Stimulated activated CD4-positive, alpha-beta T cell treated with anti-CD3 and anti-CD28 coated beads, Interleukin-15, amount 100 ng/mL, for 48 hours (primary cell): ENCODE results near the gene PGM1.
"Not testable (repeated sequence)": the region's sequence is repeated elsewhere in the genome, so short reads cannot be mapped to it uniquely, and the experiment has no call there.

Experiments
- DNase-seq, 2 donors: peaks; one replicate each; pipeline ENCODE4 v3.0.0-alpha.2; 2020; ENCODE audit warnings: low read depth in 2 of 2

PGM1 gene

DNA sequence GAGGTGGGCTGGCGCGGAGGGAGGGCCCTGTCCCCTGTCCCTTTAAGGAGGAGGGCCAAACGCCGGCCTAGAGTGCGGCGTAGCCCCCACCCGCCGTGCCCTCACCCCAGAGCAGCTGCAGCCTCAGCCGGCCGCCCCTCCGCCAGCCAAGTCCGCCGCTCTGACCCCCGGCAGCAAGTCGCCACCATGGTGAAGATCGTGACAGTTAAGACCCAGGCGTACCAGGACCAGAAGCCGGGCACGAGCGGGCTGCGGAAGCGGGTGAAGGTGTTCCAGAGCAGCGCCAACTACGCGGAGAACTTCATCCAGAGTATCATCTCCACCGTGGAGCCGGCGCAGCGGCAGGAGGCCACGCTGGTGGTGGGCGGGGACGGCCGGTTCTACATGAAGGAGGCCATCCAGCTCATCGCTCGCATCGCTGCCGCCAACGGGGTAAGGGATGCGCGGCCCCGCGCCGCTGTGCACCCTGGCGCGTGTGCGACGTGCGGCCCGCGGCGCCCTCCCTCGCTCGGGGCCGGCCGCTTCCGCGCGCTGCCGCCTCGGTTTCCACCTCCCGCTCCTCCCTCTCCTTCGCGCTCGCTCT, at the start of gene PGM1:
PGM1 (plus strand) TSS at position 109 of the 583 bp plus-strand sequence; CDS start at position 187, 78 bp downstream.
- peak; percentile 67 to 69 for DNase-seq

DNA sequence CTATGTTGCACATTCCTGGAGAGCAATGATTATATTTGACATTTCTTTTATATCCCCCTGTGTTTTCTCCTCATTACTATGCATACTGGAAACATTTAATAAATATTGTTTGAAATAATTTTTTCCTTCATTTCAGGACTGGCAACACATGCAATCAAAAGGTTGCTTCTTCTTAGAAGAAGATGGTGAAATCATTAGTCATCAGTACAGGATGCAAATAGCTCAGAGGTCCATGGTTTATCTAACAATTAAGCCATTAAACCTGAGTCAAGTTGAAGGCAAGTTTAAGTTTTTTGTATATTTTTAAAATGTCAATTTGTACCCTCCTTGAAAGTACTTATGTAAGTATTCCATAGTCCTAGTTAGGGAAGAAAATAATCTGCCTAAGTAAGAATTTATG, 47.4 kb upstream of the PGM1 start:
- DNase-seq: no peak

DNA sequence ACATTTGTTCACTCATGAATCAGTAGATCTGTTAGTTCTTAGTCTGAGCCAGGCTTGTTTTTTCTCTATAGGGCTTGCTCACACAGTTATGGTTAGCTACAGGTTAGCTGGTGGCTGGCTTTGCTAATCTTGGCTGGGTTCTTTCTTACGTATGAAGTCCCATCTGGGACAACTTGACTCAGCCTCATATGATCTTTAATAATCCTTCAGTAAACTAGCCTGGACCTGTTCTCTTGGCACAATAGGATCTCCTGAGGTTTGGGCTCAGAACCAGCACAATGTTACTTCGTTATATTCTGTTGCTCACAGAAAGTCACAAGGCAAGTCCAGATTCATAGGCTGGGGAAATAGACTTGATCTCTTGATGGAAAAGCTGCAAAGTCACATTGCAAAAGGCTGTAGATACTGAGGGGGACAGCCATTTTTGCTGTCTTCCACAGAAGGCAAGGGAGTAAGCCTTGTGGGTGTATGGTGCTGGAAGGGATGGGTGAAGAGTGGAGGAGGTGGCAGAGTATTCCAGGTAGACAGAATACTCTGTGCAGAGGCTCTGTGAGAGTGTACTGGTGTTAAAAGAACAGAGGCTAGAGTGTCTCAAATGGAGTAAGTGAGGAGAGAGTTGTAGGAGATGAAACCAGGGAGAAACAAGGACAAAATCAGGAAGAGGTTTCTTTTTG, 45.5 kb upstream of the PGM1 start:
- DNase-seq: no peak

DNA sequence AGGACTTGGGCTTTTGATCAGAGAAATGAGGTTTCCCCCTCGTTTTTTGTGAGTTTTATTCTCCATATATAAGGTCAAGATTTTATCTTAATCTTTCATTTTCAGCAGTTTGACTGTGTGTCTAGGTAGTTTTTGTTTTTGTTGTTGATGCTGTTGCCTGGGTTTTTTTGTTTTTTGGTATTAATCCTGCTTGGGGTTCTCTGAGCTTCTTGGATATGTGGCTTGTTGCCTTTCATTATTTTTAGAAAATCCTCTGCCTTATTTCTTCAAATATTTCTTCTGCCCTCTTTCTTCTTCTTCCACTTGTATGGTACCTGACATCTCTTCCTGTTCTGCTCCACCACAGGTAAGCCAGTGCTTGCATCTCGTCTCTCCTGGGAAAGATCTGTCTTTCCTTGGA, 44.9 kb upstream of the PGM1 start:
- DNase-seq: no peak

DNA sequence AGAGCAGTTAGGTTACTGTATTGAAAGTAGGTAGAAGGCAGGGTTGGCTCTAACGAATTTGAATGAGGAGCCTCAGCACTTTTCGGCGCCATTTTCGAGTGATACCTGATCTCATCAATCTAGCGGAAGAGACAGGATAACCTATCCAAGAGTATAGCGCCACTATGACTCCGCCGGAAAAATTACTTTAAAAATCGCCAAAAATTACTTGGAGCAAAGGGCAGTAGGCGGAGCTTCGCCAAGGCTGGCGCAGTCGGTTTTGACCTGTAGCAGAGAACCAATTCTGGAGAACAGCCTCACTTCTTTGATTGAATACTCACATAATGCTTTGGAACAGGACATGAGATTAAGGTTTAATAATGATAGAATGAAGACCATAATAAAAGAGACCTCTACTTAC, 44.3 kb upstream of the PGM1 start:
- no peak for DNase-seq

DNA sequence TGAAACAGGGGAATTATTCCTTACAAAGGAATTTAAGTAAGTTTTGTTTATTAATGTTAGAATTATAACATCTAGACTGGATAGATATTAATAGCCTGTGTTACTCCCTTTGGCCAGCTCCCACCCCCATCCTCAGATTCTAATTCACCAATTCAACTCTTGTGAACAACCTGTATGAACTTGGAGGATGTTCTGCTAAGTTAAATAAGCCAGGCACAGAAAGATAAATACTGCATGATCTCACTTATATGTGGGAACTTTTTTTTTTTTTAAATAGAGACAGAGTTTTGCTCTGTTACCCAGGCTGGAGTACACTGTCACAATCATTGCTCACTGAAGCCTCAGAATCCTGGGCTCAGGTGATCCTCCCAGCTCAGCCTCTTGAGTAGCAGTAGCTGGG, 37.7 kb upstream of the PGM1 start:
- DNase-seq: no peak

DNA sequence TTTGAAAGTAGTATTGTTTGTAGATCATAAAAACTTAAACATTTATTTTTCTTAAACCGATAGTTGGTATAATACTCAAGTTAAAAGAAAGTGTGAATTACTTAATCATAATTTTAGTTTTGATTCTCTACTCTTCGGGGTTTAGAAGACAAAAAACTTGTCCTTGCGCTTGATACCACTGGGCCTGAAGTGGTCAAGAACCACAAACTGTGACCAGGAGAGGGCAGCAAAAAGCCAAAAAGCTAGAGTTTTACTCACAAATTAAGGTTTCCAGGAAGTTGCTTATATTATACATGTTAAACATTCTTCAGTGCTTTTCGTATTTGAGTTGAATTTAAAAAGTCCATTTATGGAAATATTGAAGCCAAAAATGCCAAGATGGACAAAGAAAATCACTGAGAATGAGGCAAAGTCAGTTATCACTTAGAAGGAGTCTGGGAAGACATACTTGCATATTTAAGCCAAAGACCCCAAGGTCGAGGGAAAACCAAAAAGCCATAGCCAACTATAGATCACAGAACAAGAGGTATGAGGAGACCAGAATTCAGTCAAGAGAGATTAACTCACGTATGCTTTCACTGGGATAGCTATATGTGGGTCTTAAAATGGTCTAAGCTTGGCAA, 35.7 kb upstream of the PGM1 start:
- peak in 1 of 2 donors; percentile 7 for DNase-seq

DNA sequence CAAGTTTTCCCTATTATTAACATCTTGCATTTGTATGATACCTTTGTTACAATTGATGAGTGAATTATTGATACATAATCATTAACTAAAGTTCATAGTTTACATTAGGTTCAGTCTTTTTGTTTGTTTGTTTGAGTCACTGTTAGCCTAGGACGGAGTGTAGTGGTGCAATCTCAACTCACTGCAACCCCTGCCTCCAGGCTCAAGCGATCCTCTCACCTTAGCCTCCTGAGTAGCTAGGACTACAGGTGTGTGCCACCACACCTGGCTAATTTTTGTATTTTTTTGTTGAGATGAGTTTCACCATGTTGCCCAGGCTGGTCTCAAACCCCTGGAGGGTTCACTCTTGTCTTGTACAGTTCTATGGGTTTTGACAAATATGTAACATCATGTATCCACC, 33.9 kb upstream of the PGM1 start:
- DNase-seq: no peak

DNA sequence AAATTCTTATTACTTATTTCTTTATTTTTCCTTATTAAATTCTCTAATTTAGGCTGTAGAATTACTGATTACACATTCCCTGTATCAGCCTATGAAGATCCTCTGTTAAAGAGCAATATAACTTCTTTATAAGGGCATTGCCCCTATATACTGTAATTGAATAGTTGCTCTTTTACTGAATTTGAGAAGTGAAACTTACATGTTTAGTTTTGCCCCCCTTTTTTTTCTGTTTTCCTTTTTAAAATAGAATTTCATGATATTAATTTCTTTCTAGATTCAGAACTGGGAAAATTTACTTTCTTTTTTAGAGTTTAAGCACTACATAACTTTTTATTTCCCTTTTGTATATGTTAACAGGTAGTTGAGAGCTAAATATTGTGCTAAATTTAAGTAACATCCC, 29.5 kb upstream of the PGM1 start:
- DNase-seq: no peak

DNA sequence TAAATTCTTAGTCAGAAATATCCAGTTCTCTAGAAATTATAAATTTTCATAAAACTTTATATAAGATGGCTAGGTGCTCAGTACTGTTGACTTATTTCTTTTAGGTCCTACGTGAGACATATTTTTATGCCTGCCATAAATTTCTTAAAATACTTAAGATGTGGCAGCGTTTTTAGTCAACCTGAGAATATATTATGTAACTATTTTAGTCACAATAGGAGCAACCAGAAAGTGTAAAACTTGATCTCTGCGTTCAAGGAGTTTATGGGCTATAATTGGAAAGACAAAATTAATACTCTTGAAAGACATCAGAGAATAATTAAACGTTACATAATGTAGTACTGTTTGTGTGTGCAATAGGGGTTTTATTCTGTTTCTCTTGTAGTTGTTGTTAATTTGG, 24.1 kb upstream of the PGM1 start:
- no peak for DNase-seq

DNA sequence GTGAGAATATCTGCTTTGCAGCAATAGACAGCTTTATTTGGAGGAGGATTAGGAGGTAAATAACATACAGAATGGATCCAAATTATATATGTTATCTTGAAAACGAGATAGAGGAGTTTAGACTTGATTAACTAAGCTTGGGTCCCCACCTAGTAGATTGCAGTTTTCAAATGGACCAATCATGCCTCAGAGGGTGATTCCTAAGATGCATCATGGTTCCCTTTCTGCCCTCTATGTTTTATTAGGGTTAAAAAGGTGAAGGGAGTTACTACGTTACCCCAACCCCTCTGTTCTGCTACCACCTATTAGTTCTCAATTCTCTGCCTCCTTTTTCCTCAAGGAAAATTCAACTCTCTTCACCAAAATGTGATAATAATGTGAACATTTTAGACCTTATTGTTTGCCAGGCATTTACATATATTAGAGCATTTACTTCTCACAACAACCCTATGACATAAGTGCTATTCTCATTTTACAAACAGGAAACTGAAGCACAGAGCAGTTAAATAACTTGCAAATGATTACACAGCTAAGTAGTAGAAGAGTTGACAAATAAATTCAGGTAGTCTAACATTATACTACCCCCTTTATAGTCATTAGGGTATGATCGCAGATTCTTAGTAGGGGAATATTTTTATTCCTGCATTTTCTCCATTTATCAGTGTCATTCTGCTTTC, 23.4 kb upstream of the PGM1 start:
- no peak for DNase-seq

DNA sequence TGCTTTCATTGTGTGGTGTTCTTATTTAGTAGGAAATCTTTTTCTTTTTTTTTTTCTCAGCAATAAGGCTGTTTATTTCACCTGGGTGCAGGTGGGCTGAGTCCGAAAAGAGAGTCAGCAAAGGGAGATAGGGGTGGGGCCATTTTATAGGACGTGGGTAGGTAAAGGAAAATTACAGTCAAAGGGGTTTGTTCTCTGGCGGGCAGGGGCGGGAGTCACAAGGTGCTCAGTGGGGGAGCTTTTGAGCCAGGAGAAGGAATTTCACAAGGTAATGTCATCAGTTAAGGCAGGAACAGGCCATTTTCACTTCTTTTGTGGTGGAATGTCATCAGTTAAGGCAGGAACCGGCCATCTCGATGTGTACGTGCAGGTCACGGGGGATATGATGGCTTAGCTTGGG, 20.5 kb upstream of the PGM1 start:
- DNase-seq: not testable (repeated sequence)

DNA sequence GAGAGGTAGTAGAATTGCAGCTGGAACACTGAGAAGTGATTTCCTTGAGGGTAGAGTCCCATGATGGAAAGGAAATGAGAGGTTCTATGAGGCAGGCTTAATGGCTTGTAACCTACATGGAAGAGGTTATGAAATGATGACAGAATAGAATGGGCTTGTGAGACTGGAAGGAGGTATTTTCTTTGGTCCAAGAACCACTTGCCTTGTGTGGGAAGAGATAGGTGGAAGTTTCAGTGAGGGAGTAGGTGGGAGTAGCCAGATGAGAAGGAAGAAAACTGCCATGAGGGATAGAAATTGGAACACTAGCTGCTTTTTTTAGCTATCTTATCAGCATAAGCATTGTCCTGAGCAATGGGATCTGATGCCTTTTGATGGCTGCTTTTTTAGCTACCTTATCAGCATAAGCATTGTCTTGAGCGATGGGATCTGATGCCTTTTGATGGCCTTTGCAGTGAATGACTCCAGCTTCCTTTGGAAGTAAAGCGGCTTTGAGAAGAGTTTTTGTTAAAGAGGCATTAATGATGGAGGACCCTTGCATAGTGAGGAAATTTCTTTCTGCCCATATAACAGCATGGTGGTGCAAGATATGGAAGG, 18.9 kb upstream of the PGM1 start:
- not testable (repeated sequence) for DNase-seq

DNA sequence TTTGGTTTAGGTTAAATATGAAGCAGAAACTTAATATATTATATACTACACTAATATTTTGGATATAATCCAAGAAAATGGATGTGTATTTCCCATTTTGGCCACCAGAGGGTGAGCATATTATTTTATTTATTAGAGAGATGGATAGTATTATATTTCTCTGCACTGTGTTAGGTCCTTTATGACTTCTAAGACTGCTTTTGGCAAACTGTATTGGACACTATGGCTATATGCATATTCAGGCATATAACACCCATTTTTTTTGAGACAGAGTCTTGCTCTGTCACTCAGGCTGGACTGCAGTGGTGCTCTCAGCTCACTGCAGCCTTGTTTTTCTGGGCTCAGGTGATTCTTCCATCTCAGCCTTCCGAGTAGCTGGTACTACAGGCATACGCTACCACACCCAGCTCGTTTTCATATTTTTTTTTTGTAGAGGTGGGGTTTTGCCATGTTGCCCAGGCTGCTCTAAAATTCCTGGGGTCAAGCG, 17.8 kb upstream of the PGM1 start:
- no peak for DNase-seq

DNA sequence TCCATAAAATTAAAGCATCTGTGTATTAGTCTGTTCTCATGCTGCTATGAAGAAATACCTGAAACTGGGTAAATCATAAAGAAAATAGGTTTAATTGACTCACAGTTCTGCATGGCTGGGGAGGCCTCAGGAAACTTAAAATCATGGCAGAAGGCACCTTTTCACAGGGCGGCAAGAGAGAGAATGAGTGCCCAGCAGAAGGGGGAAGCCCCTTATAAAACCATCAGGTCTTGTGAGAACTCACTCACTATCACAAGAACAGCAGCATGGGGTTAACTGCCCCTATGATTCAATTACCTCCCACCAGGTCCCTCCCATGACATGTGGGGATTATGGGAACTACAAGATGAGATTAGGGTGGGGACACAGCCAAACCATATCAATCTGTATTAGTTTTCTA, 6.9 kb upstream of the PGM1 start:
- DNase-seq: not testable (repeated sequence)

DNA sequence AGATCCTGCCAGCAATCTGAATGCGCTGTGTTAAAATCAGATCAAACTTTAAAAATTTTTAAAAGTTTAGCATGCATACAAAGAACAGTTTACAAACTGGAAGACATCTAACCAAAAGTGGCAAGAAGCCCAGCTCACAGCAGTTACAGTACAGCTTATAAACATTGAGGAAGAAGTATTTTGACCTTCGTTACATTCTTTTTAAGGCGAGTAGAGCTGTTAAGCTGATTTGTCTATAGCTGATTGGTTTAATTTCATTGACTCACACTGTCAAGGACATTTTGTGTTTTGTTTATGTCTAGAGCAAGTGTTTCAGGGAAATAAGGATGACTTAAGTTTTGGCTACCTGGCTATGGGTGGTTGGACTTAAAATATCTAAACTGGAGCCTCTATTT, 3.0 kb upstream of the PGM1 start:
- no peak for DNase-seq

DNA sequence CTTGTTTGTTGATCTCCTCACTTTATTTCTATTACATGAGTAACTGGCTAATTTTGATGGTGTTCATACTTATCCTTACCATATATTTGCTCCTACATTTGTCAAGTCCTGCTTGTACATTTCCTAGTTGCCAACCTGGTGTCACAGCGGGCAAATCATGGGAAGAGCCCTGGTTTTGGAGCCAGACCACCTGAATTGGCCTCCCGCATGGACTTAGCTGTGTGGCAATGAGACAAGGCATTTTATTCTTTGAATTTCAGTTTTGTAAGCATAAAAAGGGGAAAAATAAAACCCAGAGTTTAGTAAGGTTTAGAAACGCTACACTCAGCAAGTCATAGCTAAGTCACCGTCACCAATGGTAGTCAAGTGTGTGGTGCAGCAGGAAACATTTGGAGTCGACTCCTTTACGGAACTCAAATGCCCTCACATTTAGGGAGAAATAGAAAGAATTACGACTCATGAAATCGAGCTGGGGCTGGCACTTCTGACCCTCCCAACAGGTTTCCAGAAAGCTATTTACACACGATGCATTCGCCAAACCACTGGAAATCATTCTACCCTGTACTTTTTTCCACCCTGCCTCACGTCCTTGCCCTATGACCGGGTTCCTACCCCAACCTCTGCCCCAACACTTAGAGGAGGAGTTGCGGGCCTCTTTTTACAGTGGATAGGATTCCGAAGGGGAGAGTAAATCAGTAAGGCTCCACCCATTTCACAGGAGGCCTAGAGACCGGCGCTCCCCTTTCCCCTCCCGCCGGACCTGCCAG, 492 bp upstream of the PGM1 start:
- peak; percentile 18 to 31 for DNase-seq

DNA sequence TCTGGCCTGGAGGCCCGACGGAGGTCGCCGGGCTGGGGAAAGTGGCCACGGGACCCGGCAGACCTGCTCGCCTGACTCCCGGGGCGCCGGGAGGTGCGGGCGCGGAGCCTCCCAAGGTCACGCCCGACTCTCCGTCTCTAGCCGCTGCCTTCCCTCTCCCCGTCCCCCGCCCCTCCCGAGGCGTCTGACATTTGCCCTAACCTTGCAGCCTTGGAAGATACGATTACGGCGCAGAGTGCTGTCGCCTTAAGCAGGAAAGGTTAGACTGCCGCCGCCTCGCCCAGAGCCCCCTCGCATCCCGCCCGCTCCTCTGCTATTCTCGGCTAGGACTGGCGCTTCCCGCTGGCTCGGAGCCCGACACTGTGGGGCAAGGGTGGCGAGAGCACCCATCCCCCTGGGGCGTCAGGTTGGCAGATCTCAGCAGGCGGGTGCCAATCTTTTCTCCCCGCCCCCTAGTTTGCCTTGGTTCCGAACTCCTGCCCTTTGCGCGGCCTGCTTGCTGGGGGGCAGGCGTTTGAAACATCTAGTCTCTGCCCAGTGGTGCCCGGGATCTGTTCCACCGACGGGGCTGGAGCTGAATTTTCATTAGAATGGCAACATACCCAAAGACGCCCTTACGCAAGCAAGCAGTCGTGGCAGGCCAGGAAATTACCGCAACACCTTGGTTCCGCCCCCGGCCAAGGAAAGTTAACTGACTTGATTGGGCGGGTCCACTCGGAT, 835 bp downstream of the PGM1 start:
- DNase-seq: peak; percentile 65 to 75

DNA sequence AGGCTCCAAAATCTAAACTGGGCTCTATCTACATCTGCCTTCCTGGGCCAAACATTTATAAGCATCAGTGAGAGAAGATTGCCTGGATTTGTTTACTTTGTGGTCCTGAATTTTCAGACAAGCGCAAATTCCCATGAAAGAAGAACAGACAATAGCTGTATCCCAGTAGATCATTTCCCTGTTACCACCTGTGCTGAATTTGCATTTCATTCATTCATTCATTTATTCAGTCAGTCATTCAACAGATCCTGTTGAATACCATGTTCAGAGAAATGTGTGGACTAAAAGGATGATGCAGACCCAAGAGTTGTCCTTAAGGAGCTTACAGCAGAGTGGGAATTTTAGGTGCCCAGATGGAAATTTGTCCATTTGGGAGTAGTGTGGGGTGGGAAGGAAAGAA, 2.2 kb downstream of the PGM1 start:
- DNase-seq: no peak

DNA sequence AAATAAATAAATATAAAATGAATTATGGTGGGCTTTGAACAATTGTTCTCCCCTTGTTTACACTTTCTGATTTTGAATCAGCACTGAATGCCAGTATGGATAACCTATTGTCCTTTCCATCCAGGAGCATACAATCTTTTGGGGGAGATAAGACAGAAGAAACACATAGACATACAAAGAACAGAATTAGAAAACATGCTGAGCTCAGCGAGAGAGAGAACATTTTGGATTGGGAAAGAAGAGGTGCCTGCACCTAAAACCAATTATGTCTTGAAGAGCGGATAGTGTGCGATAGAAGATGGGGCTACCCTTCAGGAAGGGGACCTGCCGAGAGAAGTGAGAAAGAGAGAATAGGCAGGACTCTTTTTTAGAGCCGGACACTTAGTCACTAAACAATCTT, 6.6 kb downstream of the PGM1 start:
- no peak for DNase-seq

DNA sequence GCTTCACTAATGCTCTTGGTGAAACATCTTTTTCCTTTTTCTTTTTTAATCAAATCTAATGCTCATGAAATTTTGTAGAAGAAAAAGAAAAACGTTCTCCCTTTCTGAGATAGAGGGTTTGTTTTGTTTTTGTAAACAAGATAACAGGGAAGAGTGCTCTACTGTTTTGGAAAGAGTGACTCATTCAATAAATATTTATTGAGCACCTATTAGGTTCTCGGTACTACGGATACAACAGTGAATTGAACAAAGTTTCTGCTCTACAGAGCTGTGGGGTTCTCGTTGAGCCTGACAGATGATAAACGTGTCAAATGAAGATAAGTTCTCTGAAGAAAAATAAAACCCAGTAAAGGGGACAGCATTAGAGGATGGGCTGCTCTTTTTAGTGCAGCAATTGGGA, 7.0 kb downstream of the PGM1 start:
- no peak for DNase-seq
